ENCODE measurements around the gene IPPK.
"Not testable (repeated sequence)": the region's sequence is repeated elsewhere in the genome, so short reads cannot be mapped to it uniquely, and the experiment has no call there.

IPPK gene

DNA sequence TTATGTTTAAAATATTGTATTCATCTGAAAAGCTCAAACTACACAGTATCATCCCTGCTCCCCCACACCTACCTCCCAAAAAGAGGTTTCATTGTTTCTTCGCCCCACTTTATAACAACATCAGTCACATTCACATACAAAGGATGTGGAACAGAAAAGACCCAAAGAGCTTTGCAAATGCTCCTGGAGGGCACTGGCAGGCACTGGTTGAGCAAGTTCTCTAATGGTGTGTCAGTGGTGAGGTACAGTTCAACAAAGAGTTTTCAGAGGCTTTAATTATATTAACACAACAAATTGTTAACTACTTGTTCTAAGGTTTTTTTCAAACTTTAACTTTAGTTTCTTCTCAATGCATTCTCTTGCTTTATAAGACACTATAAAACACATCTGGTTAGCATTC is 80.0 kb downstream of the IPPK start:
- Histone ChIP-seq H3K4me3 (ENCODE audit: low read depth, low read length) (no peak overlapping the region), H3K4me1 (peaks cover 9% of the 10 kb centered on the region), H3K79me2 (no peaks in the 10 kb centered on the region), H3K36me3 (ENCODE audit: control insufficient read depth, insufficient read depth, low read length) (no peaks in the 10 kb centered on the region), H3K9me3 (ENCODE audit: control insufficient read depth, low read length) (no peaks in the 10 kb centered on the region), H3K9ac (no peak overlapping the region), H2AFZ (peak overlapping the region; percentile 58), H3K4me2 (ENCODE audit: low read length) (no peak overlapping the region), H3K27me3 (ENCODE audit: control insufficient read depth, insufficient read depth, low read length) (no peaks in the 10 kb centered on the region), H3K27ac (peak overlapping the region; percentile 60)
- TF ChIP-seq, protein P1, sequence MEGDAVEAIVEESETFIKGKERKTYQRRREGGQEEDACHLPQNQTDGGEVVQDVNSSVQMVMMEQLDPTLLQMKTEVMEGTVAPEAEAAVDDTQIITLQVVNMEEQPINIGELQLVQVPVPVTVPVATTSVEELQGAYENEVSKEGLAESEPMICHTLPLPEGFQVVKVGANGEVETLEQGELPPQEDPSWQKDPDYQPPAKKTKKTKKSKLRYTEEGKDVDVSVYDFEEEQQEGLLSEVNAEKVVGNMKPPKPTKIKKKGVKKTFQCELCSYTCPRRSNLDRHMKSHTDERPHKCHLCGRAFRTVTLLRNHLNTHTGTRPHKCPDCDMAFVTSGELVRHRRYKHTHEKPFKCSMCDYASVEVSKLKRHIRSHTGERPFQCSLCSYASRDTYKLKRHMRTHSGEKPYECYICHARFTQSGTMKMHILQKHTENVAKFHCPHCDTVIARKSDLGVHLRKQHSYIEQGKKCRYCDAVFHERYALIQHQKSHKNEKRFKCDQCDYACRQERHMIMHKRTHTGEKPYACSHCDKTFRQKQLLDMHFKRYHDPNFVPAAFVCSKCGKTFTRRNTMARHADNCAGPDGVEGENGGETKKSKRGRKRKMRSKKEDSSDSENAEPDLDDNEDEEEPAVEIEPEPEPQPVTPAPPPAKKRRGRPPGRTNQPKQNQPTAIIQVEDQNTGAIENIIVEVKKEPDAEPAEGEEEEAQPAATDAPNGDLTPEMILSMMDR (IDR thresholded peaks at IDR 0.05): no peak

DNA sequence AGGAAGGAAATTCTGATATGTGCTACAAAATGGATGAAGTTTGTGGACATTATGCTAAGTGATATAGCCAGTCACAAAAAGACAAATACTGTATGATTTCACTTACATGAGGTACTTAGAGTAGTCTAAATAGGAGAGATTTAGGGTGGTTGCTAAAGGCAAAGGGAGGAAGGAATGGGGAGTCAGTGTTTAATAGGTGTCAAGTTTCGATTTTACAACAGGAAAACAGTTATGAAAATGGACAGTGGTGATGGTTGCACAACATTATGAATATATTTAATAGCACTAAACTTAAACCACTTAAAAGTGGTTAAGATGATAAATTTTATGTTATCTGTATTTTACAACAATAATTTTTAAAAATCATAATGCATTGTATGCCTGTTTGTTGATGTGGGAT is 93.8 kb downstream of the IPPK start:
- no peak overlapping the region for H3K27ac ChIP-seq

DNA sequence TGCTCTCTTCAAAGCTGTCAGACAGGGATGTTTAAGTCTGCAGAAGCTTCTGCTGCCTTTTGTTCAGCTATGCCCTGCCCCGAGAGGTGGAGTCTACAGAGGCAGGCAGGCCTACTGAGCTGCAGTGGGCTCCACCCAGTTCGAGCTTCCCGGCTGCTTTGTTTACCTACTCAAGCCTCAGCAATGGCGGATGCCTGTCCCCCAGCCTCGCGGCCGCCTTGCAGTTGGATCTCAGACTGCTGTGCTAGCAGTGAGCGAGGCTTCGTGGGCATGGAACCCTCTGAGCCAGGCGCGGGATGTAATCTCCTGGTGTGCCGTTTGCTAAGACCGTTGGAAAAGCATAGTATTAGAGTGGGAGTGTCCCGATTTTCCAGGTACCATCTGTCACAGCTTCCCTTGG is 96.3 kb downstream of the IPPK start:
- H2AFZ ChIP-seq; H3K27ac ChIP-seq; H3K4me1 ChIP-seq; H3K27me3 ChIP-seq (ENCODE audit: control insufficient read depth, insufficient read depth, low read length); H3K4me2 ChIP-seq (ENCODE audit: low read length); H3K4me3 ChIP-seq (ENCODE audit: low read depth, low read length); H3K36me3 ChIP-seq (ENCODE audit: control insufficient read depth, insufficient read depth, low read length); H3K79me2 ChIP-seq; H3K9ac ChIP-seq; H3K9me3 ChIP-seq (ENCODE audit: control insufficient read depth, low read length): not testable (repeated sequence)

More for the DNA sequence above, 93.8 kb downstream of the IPPK start:
- Histone ChIP-seq H3K36me3 (ENCODE audit: control insufficient read depth, insufficient read depth, low read length) (no peaks in the 10 kb centered on the region), H3K9me3 (ENCODE audit: control insufficient read depth, low read length) (no peaks in the 10 kb centered on the region), H2AFZ (no peak overlapping the region), H3K27me3 (ENCODE audit: control insufficient read depth, insufficient read depth, low read length) (no peaks in the 10 kb centered on the region), H3K4me3 (ENCODE audit: low read depth, low read length) (no peak overlapping the region), H3K4me1 (no peaks in the 10 kb centered on the region), H3K9ac (no peak overlapping the region), H3K4me2 (ENCODE audit: low read length) (no peak overlapping the region), H3K79me2 (no peaks in the 10 kb centered on the region)
- TF ChIP-seq, protein P1 (IDR thresholded peaks at IDR 0.05): no peak

DNA sequence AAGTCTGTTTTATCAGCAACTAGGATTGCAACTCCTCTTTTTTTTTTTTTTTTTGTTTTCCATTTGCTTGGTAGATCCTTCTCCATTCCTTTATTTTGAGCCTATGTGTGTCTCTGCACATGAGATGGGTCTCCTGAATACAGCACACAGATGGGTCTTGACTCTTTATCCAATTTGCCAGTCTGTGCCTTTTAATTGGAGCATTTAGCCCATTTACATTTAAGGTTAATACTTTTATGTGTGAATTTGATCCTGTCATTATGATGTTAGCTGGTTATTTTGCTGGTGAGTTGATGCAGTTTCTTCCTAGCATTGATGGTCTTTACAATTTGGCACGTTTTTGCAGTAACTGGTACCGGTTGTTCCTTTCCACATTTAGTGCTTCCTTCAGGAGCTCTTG is 98.1 kb downstream of the IPPK start:
- not testable (repeated sequence) for H3K27me3 ChIP-seq (ENCODE audit: control insufficient read depth, insufficient read depth, low read length); H3K4me1 ChIP-seq; H3K4me2 ChIP-seq (ENCODE audit: low read length); H3K4me3 ChIP-seq (ENCODE audit: low read depth, low read length); H2AFZ ChIP-seq; H3K79me2 ChIP-seq; H3K27ac ChIP-seq; H3K36me3 ChIP-seq (ENCODE audit: control insufficient read depth, insufficient read depth, low read length); H3K9ac ChIP-seq; H3K9me3 ChIP-seq (ENCODE audit: control insufficient read depth, low read length)

DNA sequence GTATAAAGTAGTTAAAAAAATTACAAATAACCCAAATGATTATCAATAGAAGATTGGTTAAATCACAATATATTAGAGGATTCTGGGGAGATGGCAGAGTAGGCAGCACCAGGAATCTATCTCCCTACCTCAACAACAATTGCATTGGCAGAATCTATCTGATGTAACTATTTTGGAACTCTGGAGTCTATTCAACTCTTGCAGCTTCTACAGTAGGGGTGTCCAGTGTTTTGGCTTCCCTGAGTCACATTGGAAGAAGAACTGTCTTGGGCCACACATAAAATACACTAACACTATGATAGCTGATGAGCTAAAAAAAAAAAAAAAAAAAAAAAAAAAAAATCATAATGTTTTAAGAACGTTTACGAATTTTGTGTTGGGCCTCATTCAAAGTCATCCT is 104.9 kb downstream of the IPPK start:
- H2AFZ ChIP-seq: no peak overlapping the region
- H3K4me2 ChIP-seq (ENCODE audit: low read length): no peak overlapping the region
- H3K4me3 ChIP-seq (ENCODE audit: low read depth, low read length): no peak overlapping the region
- H3K9me3 ChIP-seq (ENCODE audit: control insufficient read depth, low read length): no peaks in the 10 kb centered on the region
- no peak overlapping the region for H3K9ac ChIP-seq
- TF ChIP-seq, protein P1 (IDR thresholded peaks at IDR 0.05): no peak
- H3K36me3 ChIP-seq (ENCODE audit: control insufficient read depth, insufficient read depth, low read length): no peaks in the 10 kb centered on the region
- no peak overlapping the region for H3K27ac ChIP-seq
- H3K4me1 ChIP-seq: no peaks in the 10 kb centered on the region
- H3K27me3 ChIP-seq (ENCODE audit: control insufficient read depth, insufficient read depth, low read length): no peaks in the 10 kb centered on the region
- H3K79me2 ChIP-seq: no peaks in the 10 kb centered on the region

DNA sequence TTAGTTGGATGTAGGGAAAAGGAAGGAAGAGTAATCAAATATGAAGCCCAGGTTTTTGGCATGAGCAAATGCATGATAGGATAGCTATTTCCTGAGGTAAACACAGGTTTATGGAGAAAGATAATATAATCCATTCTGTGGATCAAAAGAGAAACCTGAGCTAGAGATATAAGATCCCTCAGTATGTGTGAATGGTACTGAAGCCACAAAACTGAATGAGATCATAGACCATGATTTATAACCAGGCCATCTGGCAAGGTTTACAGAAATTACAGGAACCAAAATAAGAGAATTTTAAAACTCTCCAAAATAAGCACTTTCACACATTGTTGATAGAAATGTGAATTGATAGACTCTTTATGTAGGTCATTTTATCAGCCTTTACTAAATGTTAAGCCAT is 105.4 kb downstream of the IPPK start:
- Histone ChIP-seq H3K9me3 (ENCODE audit: control insufficient read depth, low read length) (no peaks in the 10 kb centered on the region), H3K4me2 (ENCODE audit: low read length) (no peak overlapping the region), H3K36me3 (ENCODE audit: control insufficient read depth, insufficient read depth, low read length) (no peaks in the 10 kb centered on the region), H3K27me3 (ENCODE audit: control insufficient read depth, insufficient read depth, low read length) (no peaks in the 10 kb centered on the region), H2AFZ (no peak overlapping the region), H3K27ac (no peak overlapping the region), H3K79me2 (no peaks in the 10 kb centered on the region), H3K4me3 (ENCODE audit: low read depth, low read length) (no peak overlapping the region), H3K4me1 (no peaks in the 10 kb centered on the region), H3K9ac (no peak overlapping the region)
- TF ChIP-seq, protein P1 (IDR thresholded peaks at IDR 0.05): no peak
